K562 treated with DMSO at 1 percent for 4 hours (cell line): ENCODE results near the gene JDP2. TPM values are rescaled to one million over a fixed set of nuclear protein-coding genes. Genes with fewer than 3 reads are reported as not detected.

ENCODE experiments used
- total RNA-seq: library from RNA; unstranded; fragments of 300-600 nt; gene quantifications from 2 replicates; pipeline ENCODE4 v1.2.3, GENCODE V29; 2022; ENCODE audit not compliant: insufficient read depth

The JDP2 gene, protein sequence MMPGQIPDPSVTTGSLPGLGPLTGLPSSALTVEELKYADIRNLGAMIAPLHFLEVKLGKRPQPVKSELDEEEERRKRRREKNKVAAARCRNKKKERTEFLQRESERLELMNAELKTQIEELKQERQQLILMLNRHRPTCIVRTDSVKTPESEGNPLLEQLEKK
- 36.5 and 44.3 TPM in 2 replicates for total RNA-seq

DNA sequence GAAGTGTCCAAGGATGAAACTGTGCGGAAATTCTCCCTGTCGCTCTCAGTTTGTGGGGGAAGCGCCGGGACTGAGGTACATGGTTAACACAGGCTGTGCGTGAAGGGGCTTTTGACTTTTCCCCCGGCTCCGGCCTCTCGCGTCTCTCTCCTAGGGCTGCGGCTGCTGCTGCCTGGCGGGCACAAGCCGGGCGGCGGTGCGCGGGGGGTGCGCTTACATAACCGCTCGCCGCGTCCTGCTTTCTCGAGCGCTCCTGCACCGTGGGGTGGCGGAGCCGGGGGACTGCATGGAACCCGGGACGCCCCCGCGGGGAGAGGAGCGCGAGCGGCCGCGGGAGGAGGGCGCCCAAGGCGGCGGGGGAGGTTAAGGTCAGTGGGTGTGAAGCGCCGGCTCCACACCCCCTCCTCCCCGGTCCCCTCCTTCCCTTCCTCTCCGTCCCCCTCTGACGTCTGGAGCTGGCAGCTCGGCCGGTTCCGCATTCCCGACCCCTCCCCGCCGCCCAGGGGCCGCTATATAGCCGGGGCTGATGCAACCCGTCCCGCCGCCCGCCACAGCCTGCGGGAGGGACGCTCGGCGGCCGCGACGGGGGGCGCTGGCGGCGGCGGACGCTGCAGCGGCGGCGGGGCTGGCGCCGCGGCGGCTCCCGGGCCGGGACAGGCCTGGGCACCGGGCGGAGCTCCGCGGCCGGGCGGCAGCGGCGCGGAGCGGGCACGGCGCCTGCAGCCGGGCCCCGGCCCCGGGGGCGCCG is at the start of gene JDP2:
Gene JDP2, plus strand, starts transcription at position 541 of the 748 bp plus-strand sequence. CDS start 9,899 bp downstream, outside the sequence.

DNA sequence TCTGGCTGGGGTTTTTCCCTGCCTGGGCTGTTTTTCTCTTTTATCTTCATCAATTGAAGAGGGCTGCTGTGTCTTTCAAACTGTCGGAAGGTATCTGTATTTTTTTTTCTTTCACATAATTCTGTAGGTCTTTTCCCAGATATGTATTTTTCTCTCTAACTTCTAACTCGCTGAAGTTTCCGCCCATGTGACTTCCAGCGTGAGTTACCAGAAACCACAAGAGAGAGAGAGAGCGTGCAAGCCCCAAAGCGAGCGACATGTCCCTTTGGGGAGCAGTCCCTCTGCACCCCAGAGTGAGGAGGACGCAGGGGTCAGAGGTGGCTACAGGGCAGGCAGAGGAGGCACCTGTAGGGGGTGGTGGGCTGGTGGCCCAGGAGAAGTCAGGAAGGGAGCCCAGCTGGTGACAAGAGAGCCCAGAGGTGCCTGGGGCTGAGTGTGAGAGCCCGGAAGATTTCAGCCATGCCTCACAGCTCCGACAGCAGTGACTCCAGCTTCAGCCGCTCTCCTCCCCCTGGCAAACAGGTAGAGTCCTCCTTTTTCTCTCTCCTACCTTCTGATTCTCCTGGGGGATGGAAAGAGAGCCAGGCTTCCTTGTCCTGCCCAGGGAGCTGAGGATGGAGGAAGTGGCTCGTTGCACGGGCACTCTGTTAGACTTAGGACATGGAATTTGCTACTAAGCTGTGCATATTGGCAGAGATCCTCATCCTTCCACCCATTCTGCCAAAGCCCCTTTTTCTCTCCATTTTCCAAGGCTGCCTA is 94.6 kb downstream of the JDP2 start, which contains the start of gene BATF:
Gene BATF, plus strand, starts transcription at position 246 of the 759 bp plus-strand sequence. Its CDS starts 214 bp downstream, at position 460.

Other genes with a start within 250 kb of the JDP2 start
- 5.5 and 10.7 TPM in 2 replicates for gene FOS, start 149.2 kb upstream of the JDP2 start, total RNA-seq
- gene BATF, start 94.4 kb downstream of the JDP2 start, total RNA-seq, result 3.0 and 11.8 TPM in 2 replicates
- gene FLVCR2, start 150.6 kb downstream of the JDP2 start, total RNA-seq, result not detected in 2 replicates
- 8.6 and 10.6 TPM in 2 replicates for gene ERG28, start 232.9 kb downstream of the JDP2 start, total RNA-seq
- gene TTLL5, start 233.2 kb downstream of the JDP2 start, total RNA-seq, result 6.5 and 8.9 TPM in 2 replicates